GM12878 (cell line): ENCODE results near the gene LRRC8D. TPM values are rescaled to one million over a fixed set of nuclear protein-coding genes. Genes with fewer than 3 reads are reported as not detected.

Source experiments
- ATAC-seq: fragments of 200-7000 bp; cut with Tn5 transposase; 3 replicates; pipeline ENCODE4 v1.9.1; 2020; ENCODE audit warnings: mild to moderate bottlenecking, moderate library complexity
- BruUV-seq: library from RNA; stranded (reverse); fragments of 400-500 nt; replicated peaks from 2 replicates; lab custom pipeline; 2021; lab: Mats Ljungman, UMichigan
- CTCF ChIA-PET: fragments of 300-600 bp; sonication (Branson Sonifier 250); formaldehyde crosslinking; extraction: SDS; loops from one replicate; lab custom pipeline; 2021; ENCODE audit warnings: inconsistent platforms; lab: Yijun Ruan, JAX
- POLR2A ChIA-PET: fragments of 350-600 bp; formaldehyde crosslinking; extraction: SDS; loops from one replicate; lab custom pipeline; 2021; ENCODE audit warnings: inconsistent platforms; lab: Charles Lee
- RAD21 ChIA-PET: fragments of 300-600 bp; sonication (Branson Sonifier 250); formaldehyde crosslinking; loops from one replicate; lab custom pipeline; 2023; ENCODE audit warnings: antibody characterized with exemption; ENCODE audit not compliant: unreplicated experiment; lab: Charles Lee
- SMC1A ChIA-PET: fragments of 300-600 bp; sonication (Branson Sonifier 250); formaldehyde crosslinking; loops from one replicate; lab custom pipeline; 2023; ENCODE audit not compliant: unreplicated experiment, uncharacterized antibody; lab: Charles Lee
- DNase-seq: peaks from one replicate; pipeline ENCODE4 v3.0.0-alpha.2; 2011; ENCODE audit warnings: low read depth, low spot score
- FAIRE-seq: peaks from 3 replicates; lab custom pipeline; 2011; peaks lifted over from hg19 to GRCh38; lab: Jason Lieb, UNC
- H2AFZ ChIP-seq: 2 replicates; pipeline ENCODE4 v1.6.0; 2011; ENCODE audit warnings: low read depth, low read length, control low read depth; ENCODE audit not compliant: control insufficient read depth
- H3K27ac ChIP-seq: 2 replicates; pipeline ENCODE4 v1.5.1; 2011; ENCODE audit warnings: control low read depth; ENCODE audit not compliant: control insufficient read depth, insufficient read depth
- H3K27me3 ChIP-seq, 2 experiments: replicated peaks in 1 of 2; 2 replicates each; pipeline versions ENCODE4 v1.6.0 to v1.6.1; 2011; ENCODE audit warnings: low read length in 1 of 2; ENCODE audit not compliant: control insufficient read depth in 2 of 2, insufficient read depth in 2 of 2
- H3K36me3 ChIP-seq, 2 experiments: 2 replicates each; pipeline ENCODE4 v1.5.1; 2011; ENCODE audit warnings: low read length in 1 of 2; ENCODE audit not compliant: control insufficient read depth in 2 of 2, insufficient read depth in 2 of 2
- H3K4me1 ChIP-seq: 2 replicates; pipeline ENCODE4 v1.6.1; 2011; ENCODE audit warnings: mild to moderate bottlenecking, low read length, moderate library complexity, mixed read lengths; ENCODE audit not compliant: control insufficient read depth, insufficient read depth
- H3K4me2 ChIP-seq: 2 replicates; pipeline ENCODE4 v1.6.0; 2011; ENCODE audit warnings: control low read depth; ENCODE audit not compliant: control insufficient read depth, insufficient read depth
- H3K4me3 ChIP-seq: fragments of 200-600 bp; sonication (generic); 2 replicates; pipeline ENCODE4 v1.5.1; 2016
- H3K79me2 ChIP-seq: 2 replicates; pipeline ENCODE4 v1.6.0; 2011; ENCODE audit warnings: low read length; ENCODE audit not compliant: control insufficient read depth, insufficient read depth
- H3K9ac ChIP-seq: 2 replicates; pipeline ENCODE4 v1.8.0; 2011; ENCODE audit warnings: low read length, control low read depth, mixed read lengths; ENCODE audit not compliant: control insufficient read depth, insufficient read depth
- H3K9me3 ChIP-seq: replicated peaks from 3 replicates; pipeline ENCODE4 v1.5.1; 2011; ENCODE audit warnings: mild to moderate bottlenecking, low read length; ENCODE audit not compliant: control insufficient read depth, insufficient read depth
- H4K20me1 ChIP-seq: 2 replicates; pipeline ENCODE4 v1.6.0; 2011; ENCODE audit not compliant: control insufficient read depth, insufficient read depth
- CHD1 ChIP-seq: IDR thresholded peaks from 2 replicates; pipeline ENCODE4 v1.6.1; 2012; ENCODE audit warnings: low read depth, low read length, improper control_type of control experiment
- CREB1 ChIP-seq: IDR thresholded peaks from 2 replicates; pipeline ENCODE4 v1.6.1; 2012; ENCODE audit warnings: low read depth, mild to moderate bottlenecking, inconsistent platforms
- CREM ChIP-seq: IDR thresholded peaks from 2 replicates; pipeline ENCODE4 v1.6.1; 2014; ENCODE audit warnings: antibody characterized with exemption, low read depth
- JUNB ChIP-seq: IDR thresholded peaks from 2 replicates; pipeline ENCODE4 v1.6.1; 2016; ENCODE audit warnings: antibody characterized with exemption, mild to moderate bottlenecking
- POU2F2 ChIP-seq: IDR thresholded peaks from 3 replicates; pipeline ENCODE4 v1.6.1; 2011; ENCODE audit warnings: low read depth, mild to moderate bottlenecking, low read length, borderline replicate concordance
- RB1 ChIP-seq: fragments of 450-650 bp; formaldehyde crosslinking; IDR thresholded peaks from 2 replicates; pipeline ENCODE4 v1.6.1; 2017; ENCODE audit warnings: mild to moderate bottlenecking, borderline replicate concordance
- SIN3A ChIP-seq: IDR thresholded peaks from 2 replicates; pipeline ENCODE4 v1.6.1; 2012; ENCODE audit warnings: low read depth, low read length, improper control_type of control experiment
- SMAD5 ChIP-seq: IDR thresholded peaks from 2 replicates; pipeline ENCODE4 v1.6.1; 2016; ENCODE audit warnings: antibody characterized with exemption, low read depth
- USF1 ChIP-seq: IDR thresholded peaks from 2 replicates; pipeline ENCODE4 v1.6.1; 2011; ENCODE audit warnings: borderline replicate concordance, low read depth, mild to moderate bottlenecking, moderate library complexity, mixed read lengths, low read length; ENCODE audit not compliant: insufficient read depth; ENCODE audit errors: extremely low read length
- YY1 ChIP-seq: IDR thresholded peaks from 2 replicates; pipeline ENCODE4 v1.6.1; 2011; ENCODE audit warnings: low read depth, mild to moderate bottlenecking, low read length
- ZNF622 ChIP-seq: fragments of 450-650 bp; IDR thresholded peaks from 2 replicates; pipeline ENCODE4 v1.6.1; 2017; ENCODE audit warnings: mild to moderate bottlenecking, inconsistent platforms
- WGBS: methylation state at CpG from one replicate; pipeline ENCODE4 v1.1.6; 2016; ENCODE audit warnings: low lambda C conversion rate; ENCODE audit not compliant: insufficient replicate concordance, insufficient coverage; ENCODE audit errors: missing lambda C conversion rate; 5-methylcytosine and 5-hydroxymethylcytosine counted together
- in situ Hi-C: fragments of 300-500 bp; cut with MboI; formaldehyde crosslinking; loops from 9 replicates; pipeline ENCODE4 v1.14.3; 2018; ENCODE audit warnings: mixed read lengths
- intact Hi-C: fragments of 100-400 bp; cut with micrococcal nuclease; formaldehyde crosslinking; loops from one replicate; pipeline ENCODE4 v1.14.2; 2022; ENCODE audit not compliant: unreplicated experiment
- polyA plus RNA-seq, 11 experiments: library from polyadenylated mRNA; depleted of rRNA in 4 of 11; unstranded in 6 of 11; stranded (reverse) in 5 of 11; fragments of >200 nt; fragmentation: Nextera tagmentation in 4 of 11; fragmentation: Illumina TruSeq in 1 of 11; extraction: Ambion mirVana in 4 of 11; extraction: Trizol in 1 of 11; gene quantifications; 1 replicate in 1 of 11; 2 replicates in 10 of 11; pipeline versions ENCODE4 v1.2.1 to v1.2.3, GENCODE V29; 2011 to 2016; ENCODE audit warnings: inconsistent platforms in 2 of 11, missing spikeins in 2 of 11, low read depth in 1 of 11
- total RNA-seq, 4 experiments: library from RNA; depleted of rRNA in 3 of 4; stranded (reverse); fragments of >200 nt in 3 of 4; fragmentation: Illumina TruSeq in 1 of 4; extraction: Trizol in 1 of 4; gene quantifications; 2 replicates each; pipeline versions ENCODE4 v1.2.1 to v1.2.3, GENCODE V29; 2013 to 2021
- TF ChIP-seq, protein P1 (sequence below): fragments of 450-650 bp; IDR thresholded peaks from 2 replicates; pipeline ENCODE4 v1.6.1; 2017; ENCODE audit warnings: borderline replicate concordance
- TF ChIP-seq, protein P2 (sequence below): fragments of 450-650 bp; conservative IDR thresholded peaks from 2 replicates; pipeline ENCODE4 v1.6.1; 2017; ENCODE audit warnings: mild to moderate bottlenecking, moderate library complexity
- TF ChIP-seq, protein P3 (sequence below): IDR thresholded peaks from 2 replicates; pipeline ENCODE4 v1.6.1; 2012; ENCODE audit warnings: mild to moderate bottlenecking, low read depth, low read length

Gene LRRC8D
- total and polyA plus RNA-seq, 10 of the 15 experiments (the other 5 are each of a cell fraction or from before 2014, with no cell fraction given) = 5.6 to 44.1 (median 26.8) TPM

DNA sequence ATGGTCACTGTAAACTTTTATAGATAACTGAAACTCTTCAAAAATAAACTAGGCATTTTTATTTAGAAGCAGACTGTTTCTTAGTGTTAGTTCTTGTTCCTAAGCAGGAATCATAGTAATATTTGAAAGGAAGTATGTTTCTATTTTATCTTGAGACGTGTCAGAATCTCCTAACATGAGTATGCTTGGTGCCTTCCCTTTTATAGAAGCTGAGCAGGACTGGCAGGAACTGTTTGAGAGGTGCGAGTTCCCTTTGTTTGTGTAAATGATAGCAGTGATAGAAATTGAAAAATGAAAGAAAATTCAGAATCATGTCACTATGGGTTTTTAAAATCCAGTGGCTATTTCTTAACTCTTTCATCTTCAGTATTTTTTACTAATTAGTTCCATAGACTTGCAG, 56.9 kb downstream of the LRRC8D start:
- no peaks in the 10 kb centered on the region; the same call in 1 of the 2 replicates for H3K79me2 ChIP-seq
- peaks cover 0 to 2% of the 10 kb centered on the region in 2 experiments; a peak in 3 of 4 replicates for H3K36me3 ChIP-seq
- FAIRE-seq = no peak
- TF ChIP-seq SIN3A (no peak), USF1 (no peak), CREB1 (no peak), RB1 (no peak), CHD1 (no peak), SMAD5 (no peak), POU2F2 (no peak), YY1 (no peak), ZNF622 (no peak), CREM (no peak), JUNB (no peak)
- TF ChIP-seq, protein P1, sequence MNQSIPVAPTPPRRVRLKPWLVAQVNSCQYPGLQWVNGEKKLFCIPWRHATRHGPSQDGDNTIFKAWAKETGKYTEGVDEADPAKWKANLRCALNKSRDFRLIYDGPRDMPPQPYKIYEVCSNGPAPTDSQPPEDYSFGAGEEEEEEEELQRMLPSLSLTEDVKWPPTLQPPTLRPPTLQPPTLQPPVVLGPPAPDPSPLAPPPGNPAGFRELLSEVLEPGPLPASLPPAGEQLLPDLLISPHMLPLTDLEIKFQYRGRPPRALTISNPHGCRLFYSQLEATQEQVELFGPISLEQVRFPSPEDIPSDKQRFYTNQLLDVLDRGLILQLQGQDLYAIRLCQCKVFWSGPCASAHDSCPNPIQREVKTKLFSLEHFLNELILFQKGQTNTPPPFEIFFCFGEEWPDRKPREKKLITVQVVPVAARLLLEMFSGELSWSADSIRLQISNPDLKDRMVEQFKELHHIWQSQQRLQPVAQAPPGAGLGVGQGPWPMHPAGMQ = no peak
- TF ChIP-seq, protein P2, sequence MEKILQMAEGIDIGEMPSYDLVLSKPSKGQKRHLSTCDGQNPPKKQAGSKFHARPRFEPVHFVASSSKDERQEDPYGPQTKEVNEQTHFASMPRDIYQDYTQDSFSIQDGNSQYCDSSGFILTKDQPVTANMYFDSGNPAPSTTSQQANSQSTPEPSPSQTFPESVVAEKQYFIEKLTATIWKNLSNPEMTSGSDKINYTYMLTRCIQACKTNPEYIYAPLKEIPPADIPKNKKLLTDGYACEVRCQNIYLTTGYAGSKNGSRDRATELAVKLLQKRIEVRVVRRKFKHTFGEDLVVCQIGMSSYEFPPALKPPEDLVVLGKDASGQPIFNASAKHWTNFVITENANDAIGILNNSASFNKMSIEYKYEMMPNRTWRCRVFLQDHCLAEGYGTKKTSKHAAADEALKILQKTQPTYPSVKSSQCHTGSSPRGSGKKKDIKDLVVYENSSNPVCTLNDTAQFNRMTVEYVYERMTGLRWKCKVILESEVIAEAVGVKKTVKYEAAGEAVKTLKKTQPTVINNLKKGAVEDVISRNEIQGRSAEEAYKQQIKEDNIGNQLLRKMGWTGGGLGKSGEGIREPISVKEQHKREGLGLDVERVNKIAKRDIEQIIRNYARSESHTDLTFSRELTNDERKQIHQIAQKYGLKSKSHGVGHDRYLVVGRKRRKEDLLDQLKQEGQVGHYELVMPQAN = no peak
- TF ChIP-seq, protein P3, sequence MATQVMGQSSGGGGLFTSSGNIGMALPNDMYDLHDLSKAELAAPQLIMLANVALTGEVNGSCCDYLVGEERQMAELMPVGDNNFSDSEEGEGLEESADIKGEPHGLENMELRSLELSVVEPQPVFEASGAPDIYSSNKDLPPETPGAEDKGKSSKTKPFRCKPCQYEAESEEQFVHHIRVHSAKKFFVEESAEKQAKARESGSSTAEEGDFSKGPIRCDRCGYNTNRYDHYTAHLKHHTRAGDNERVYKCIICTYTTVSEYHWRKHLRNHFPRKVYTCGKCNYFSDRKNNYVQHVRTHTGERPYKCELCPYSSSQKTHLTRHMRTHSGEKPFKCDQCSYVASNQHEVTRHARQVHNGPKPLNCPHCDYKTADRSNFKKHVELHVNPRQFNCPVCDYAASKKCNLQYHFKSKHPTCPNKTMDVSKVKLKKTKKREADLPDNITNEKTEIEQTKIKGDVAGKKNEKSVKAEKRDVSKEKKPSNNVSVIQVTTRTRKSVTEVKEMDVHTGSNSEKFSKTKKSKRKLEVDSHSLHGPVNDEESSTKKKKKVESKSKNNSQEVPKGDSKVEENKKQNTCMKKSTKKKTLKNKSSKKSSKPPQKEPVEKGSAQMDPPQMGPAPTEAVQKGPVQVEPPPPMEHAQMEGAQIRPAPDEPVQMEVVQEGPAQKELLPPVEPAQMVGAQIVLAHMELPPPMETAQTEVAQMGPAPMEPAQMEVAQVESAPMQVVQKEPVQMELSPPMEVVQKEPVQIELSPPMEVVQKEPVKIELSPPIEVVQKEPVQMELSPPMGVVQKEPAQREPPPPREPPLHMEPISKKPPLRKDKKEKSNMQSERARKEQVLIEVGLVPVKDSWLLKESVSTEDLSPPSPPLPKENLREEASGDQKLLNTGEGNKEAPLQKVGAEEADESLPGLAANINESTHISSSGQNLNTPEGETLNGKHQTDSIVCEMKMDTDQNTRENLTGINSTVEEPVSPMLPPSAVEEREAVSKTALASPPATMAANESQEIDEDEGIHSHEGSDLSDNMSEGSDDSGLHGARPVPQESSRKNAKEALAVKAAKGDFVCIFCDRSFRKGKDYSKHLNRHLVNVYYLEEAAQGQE = no peak
- intact Hi-C loops = no loop called here
- H3K4me2 ChIP-seq = no peak overlapping the region
- ATAC-seq = no peak
- H3K9me3 ChIP-seq = peaks cover 8% of the 10 kb centered on the region
- no peak overlapping the region for H3K9ac ChIP-seq
- CTCF ChIA-PET = interaction anchor here (0.7 kb wide), 1 partner anchor 13 kb away, joined by 3 read pairs; no protein-coding TSS in a partner anchor
- H3K4me3 ChIP-seq = no peak overlapping the region
- 55% methylated on average over 2 of the region's 2 CpGs for WGBS
- no TSS peak for BruUV-seq
- in situ Hi-C loops = no loop called here
- SMC1A ChIA-PET = interaction anchor here (1.3 kb wide), 1 partner anchor 9 kb away, joined by 5 read pairs; no protein-coding TSS in a partner anchor
- no peak overlapping the region for H3K27ac ChIP-seq
- no peaks in the 10 kb centered on the region for H3K27me3 ChIP-seq
- no peak for DNase-seq
- RAD21 ChIA-PET = interaction anchor here (1.5 kb wide), 1 partner anchor 15 kb away, joined by 3 read pairs; no protein-coding TSS in a partner anchor
- H2AFZ ChIP-seq = no peak overlapping the region
- POLR2A ChIA-PET = interaction anchor here (0.7 kb wide), 1 partner anchor 37 kb away, joined by 4 read pairs; no protein-coding TSS in a partner anchor
- no peaks in the 10 kb centered on the region for H4K20me1 ChIP-seq
- H3K4me1 ChIP-seq = no peaks in the 10 kb centered on the region
